HUDEP-2 (cell line): ENCODE data around the gene MED22.
A peak's percentile ranks its signal among the peaks of the same experiment; 100 is the strongest.
"Not testable (repeated sequence)": the region's sequence is repeated elsewhere in the genome, so short reads cannot be mapped to it uniquely, and the experiment has no call there.

Experiments used
- DNase-seq, 76 experiments: peaks; one replicate each; lab custom pipeline; 2025; ENCODE audit not compliant: unreplicated experiment in 76 of 76; lab: John Stamatoyannopoulos, UW

Gene MED22

GRCh38 chr9:133377280-133377679, 29.3 kb upstream of the MED22 start:
- not testable (repeated sequence) for DNase-seq

DNA sequence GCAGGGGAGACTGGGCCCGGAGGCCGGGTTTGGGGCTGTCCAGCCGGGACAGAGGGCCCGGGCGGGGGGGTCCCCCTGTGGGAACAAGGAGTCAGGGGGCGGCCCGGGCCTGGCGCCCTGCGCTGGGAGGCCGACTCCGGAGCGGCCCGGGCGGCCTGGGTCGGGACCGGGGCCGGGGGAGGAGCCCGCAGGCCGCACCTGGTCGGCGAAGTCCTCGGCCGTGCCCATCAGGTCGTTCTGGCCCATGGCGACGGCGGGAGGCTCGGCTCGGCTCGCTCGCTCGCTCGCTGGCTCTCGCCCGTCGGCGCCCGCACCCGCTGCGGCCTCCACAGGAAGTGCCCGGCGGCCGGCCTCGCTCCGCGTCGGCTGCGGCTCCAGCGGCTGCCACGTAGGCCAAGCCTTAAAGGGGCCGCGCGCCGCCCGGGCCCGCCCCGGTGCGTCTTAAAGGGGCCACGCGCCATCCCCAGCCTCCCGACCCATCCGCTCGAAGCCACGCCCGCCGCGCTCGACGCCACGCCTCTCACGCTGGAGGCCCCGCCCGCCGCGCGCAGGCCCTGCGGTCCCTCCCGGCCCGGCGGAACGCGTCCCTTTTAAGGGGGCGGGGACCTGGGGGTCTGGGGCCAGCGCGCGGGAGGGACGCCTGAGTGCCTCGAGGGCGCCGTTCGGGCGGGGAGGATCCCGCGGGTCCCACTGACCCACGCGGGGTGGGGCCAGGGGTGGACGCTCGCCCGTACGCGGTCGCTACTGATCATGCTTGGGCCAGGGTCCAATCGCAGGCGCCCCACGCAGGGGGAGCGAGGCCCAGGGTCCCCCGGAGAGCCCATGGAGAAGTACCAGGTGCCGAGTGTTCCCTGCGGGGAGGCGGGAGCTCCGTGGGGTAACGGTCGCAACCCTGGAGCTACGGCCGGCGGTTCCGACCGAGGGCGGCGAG, 28.1 kb upstream of the MED22 start, which contains the start of the genes STKLD1 and SURF4:
STKLD1 (plus strand) TSS at position 643 of the 931 bp plus-strand sequence; CDS start at position 751, 108 bp downstream.
SURF4 (minus strand) TSS at position 337 of the 931 bp plus-strand sequence; CDS start at position 246, 91 bp downstream.
- peak in 74 of 76 experiments; percentile 45 to 96 (median 89) for DNase-seq

GRCh38 chr9:133375116-133375723, 27.3 kb upstream of the MED22 start:
- peak in 8 of 76 experiments; percentile 14 to 49 (median 26) for DNase-seq

- peak in 5 of 76 experiments; percentile 17 to 30 (median 19) for DNase-seq
Measured at GRCh38 chr9:133374612-133375115, 26.7 kb upstream of the MED22 start.

DNA sequence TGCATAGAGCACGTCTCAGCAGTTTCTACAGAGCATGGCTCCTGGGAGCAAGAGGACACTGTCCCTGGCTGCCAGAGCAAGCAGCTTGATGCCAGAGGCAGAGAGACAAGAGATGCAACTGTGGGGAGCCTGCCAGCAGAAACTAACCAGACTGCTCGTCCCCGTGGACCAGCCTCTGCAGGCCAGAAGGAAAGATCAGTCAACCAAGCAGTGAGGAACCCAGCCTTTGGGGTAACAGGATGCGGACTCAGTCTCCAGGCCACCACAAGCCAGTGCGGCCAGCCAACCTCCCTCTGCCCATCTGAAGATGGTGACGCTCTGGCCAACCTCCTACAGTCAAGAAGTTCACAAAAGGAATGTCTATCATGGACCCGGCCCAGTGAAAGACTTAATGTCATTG, 24.2 kb upstream of the MED22 start:
- DNase-seq: no peak

- DNase-seq: peak in 36 of 76 experiments; percentile 3 to 63 (median 34)
Measured at GRCh38 chr9:133371261-133371711, 23.4 kb upstream of the MED22 start.

GRCh38 chr9:133370685-133371084, 22.8 kb upstream of the MED22 start:
- no peak for DNase-seq

DNA sequence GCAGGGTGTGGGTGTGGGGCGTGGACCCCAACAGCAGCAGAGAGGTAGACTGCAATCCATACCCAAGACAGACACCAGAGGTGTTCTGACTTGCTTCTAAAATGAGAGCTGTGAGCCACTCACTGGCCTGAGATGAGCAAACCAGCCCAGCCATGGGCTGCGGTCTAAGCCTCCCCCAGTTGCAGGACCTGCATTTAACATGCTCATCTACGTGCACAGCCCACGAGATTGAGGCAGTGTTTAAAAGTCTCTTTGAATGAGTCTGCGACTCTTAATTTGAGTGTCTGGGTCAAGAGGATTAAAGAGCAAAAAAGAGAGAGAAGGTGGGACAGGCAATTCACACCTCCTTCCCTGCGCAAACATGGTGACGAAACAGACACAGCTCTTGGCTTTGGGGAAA, 22.0 kb upstream of the MED22 start:
- DNase-seq: no peak

DNA sequence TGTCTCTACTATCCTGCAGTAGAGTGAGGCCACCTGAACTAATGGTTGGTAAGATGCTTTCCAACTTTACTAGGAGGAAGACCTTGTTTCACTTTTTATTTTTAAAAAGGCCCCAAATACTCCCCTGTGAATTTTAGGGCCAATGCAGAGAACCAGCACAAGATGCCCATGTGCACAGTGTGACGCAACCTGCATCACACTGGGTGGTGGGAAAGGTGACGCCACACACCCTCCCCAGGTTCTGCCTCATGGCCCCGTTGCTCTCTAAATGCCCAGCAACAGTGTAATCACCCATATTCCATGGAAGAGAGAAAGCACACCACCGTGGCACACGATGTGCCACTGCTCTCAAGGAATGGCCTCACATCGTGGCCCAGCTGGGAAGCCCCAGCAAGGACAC, 21.5 kb upstream of the MED22 start:
- DNase-seq: no peak

GRCh38 chr9:133368249-133368881, 20.4 kb upstream of the MED22 start:
- DNase-seq: no peak

GRCh38 chr9:133367778-133368177, 19.8 kb upstream of the MED22 start:
- no peak for DNase-seq

DNA sequence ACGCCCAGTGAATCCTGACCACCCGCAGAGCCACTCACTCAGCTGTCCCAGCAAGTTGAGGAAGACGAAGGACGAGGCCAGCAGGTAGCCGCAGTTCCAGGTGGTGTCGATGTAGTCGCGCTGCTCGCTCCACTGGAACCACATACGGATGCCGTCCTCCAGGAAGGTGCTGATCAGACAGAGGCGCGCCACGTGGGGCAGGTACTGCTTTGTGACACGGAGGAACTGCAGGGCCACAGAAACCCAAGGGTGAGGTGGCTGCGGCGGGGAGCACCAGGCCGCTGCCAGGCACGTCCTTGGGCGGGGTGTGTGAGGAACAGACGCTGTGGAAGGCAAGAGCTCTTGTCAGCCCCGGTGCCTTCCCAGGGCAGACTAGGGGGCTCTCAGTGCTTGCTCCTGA, 19.3 kb upstream of the MED22 start:
- DNase-seq: no peak

GRCh38 chr9:133366435-133366834, 18.5 kb upstream of the MED22 start:
- DNase-seq: no peak

DNA sequence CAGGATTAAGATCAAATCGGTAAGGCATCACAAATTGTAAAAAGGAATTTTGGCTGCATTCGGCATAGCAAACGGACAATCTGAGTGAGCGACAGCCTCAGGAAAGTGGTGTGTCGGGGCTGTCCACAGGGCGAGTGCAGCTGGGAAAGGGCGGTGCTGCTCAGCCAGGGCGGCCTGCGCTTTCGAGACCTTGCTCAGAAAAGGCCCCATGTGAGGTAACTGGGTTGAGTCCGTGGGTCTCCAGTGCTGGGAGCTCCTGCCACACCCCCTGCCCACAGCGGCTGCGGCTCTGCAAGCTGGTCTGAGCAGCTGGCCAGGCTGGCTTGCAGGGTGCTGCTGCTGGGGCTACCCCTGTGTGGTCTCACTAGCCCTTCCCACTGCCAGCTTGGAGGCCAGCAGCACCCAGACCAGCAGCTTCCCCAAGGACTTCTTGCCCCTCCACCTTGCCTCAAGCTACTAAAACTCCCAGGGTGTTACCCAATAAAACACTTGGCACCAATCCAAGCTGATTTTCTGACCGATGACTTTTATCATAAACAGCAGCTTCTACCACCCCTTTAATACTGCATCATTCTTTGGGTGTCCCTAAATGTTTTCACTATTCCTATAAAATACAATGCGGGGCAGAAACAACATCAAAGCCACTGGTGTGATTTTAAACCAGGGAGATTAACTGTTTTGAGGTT, 14.6 kb upstream of the MED22 start:
- DNase-seq: peak in 2 of 76 experiments; percentile 12 to 14

- no peak for DNase-seq
Measured at GRCh38 chr9:133361507-133362092, 13.7 kb upstream of the MED22 start.

GRCh38 chr9:133360400-133361393, 12.8 kb upstream of the MED22 start:
- DNase-seq: peak in 6 of 76 experiments; percentile 6 to 34 (median 22)

GRCh38 chr9:133359399-133360175, 11.7 kb upstream of the MED22 start:
- DNase-seq: peak in 71 of 76 experiments; percentile 27 to 83 (median 62)

GRCh38 chr9:133357656-133358055, 9.7 kb upstream of the MED22 start:
- no peak for DNase-seq
